ENCODE measurements around the gene KIAA0825. TPM values are rescaled to one million over a fixed set of nuclear protein-coding genes. Genes with fewer than 3 reads are reported as not detected.

KIAA0825 gene
- total and polyA plus RNA-seq, 2 experiments from 2014 or later = 1.7 to 1.8 TPM

- Histone ChIP-seq H3K9me2 (ENCODE audit: insufficient read depth) (no peaks in the 10 kb centered on the region), H3K27ac (ENCODE audit: low read depth) (no peak overlapping the region), H3K27me3 (ENCODE audit: insufficient read depth) (no peaks in the 10 kb centered on the region), H4K20me1 (replicated peaks; ENCODE audit: insufficient read depth) (no peaks in the 10 kb centered on the region), H3K36me3 (ENCODE audit: insufficient read depth) (no peaks in the 10 kb centered on the region), H3K4me1 (ENCODE audit: insufficient read depth) (no peaks in the 10 kb centered on the region), H3F3A (replicated peaks; ENCODE audit: low read depth) (no peaks in the 10 kb centered on the region), H3K79me2 (replicated peaks; ENCODE audit: insufficient read depth) (no peaks in the 10 kb centered on the region), H2AFZ (peak overlapping the region; percentile 15; the same call in 1 of the 2 replicates), H3K4me2 (no peak overlapping the region), H3K4me3 (no peak overlapping the region)
- no peak overlapping the region for H3K4me3 Mint-ChIP-seq
- H3K9me3 Mint-ChIP-seq = no peaks in the 10 kb centered on the region
- TF ChIP-seq JUNB (IDR thresholded peaks at IDR 0.05; ENCODE audit: unreplicated experiment) (no peak), CTCF (conservative IDR thresholded peaks at IDR 0.05; ENCODE audit: low read depth in 2 of 2) (no peak), REST (IDR thresholded peaks at IDR 0.05; ENCODE audit: unreplicated experiment) (no peak), STAT1 (IDR thresholded peaks at IDR 0.05; ENCODE audit: unreplicated experiment) (no peak), NANOG (IDR thresholded peaks at IDR 0.05; ENCODE audit: borderline replicate concordance) (no peak), ETS1 (IDR thresholded peaks at IDR 0.05) (no peak)
- no peak for DNase-seq (ENCODE audit: low spot score)
- no peaks in the 10 kb centered on the region for H3K27me3 Mint-ChIP-seq (ENCODE audit: insufficient read depth, low read depth, poor library complexity)
- no peaks in the 10 kb centered on the region for H3K4me1 Mint-ChIP-seq
- no peak overlapping the region for H3K27ac Mint-ChIP-seq
- no peak for ATAC-seq
- H3K36me3 Mint-ChIP-seq (ENCODE audit: low read depth) = no peaks in the 10 kb centered on the region
These were observed 118.6 kb downstream of the KIAA0825 start for GRCh38 chr5:94499806-94500205.

- Histone ChIP-seq H3K4me3 (no peak overlapping the region), H3K36me3 (ENCODE audit: insufficient read depth) (no peaks in the 10 kb centered on the region), H3K79me2 (replicated peaks; ENCODE audit: insufficient read depth) (no peaks in the 10 kb centered on the region), H3K27me3 (ENCODE audit: insufficient read depth) (no peaks in the 10 kb centered on the region), H3K4me1 (ENCODE audit: insufficient read depth) (no peaks in the 10 kb centered on the region), H3F3A (replicated peaks; ENCODE audit: low read depth) (no peaks in the 10 kb centered on the region), H3K9me2 (ENCODE audit: insufficient read depth) (no peaks in the 10 kb centered on the region), H4K20me1 (replicated peaks; ENCODE audit: insufficient read depth) (no peaks in the 10 kb centered on the region), H2AFZ (no peak overlapping the region), H3K4me2 (no peak overlapping the region), H3K27ac (ENCODE audit: low read depth) (no peak overlapping the region)
- Mint-ChIP-seq H3K4me3 (no peak overlapping the region), H3K27ac (no peak overlapping the region), H3K36me3 (ENCODE audit: low read depth) (no peaks in the 10 kb centered on the region), H3K4me1 (no peaks in the 10 kb centered on the region), H3K9me3 (no peaks in the 10 kb centered on the region), H3K27me3 (ENCODE audit: insufficient read depth, low read depth, poor library complexity) (no peaks in the 10 kb centered on the region)
- ATAC-seq (no peak), DNase-seq (ENCODE audit: low spot score) (no peak)
- no peak for TF ChIP-seq ZNF114 (CRISPR knock-in tag; IDR thresholded peaks at IDR 0.05)
- TF ChIP-seq EZH2phosphoT487 (IDR thresholded peaks at IDR 0.05; ENCODE audit: unreplicated experiment) = no peak
- no peak for TF ChIP-seq NANOG (IDR thresholded peaks at IDR 0.05; ENCODE audit: borderline replicate concordance)
- no peak for TF ChIP-seq EZH2 (IDR thresholded peaks at IDR 0.05; ENCODE audit: low read depth, unreplicated experiment)
- no peak for TF ChIP-seq REST (IDR thresholded peaks at IDR 0.05; ENCODE audit: unreplicated experiment)
- no peak for TF ChIP-seq CTCF (conservative IDR thresholded peaks at IDR 0.05; ENCODE audit: low read depth in 2 of 2)
- no peak for TF ChIP-seq JUNB (IDR thresholded peaks at IDR 0.05; ENCODE audit: unreplicated experiment)
- no peak for TF ChIP-seq ZNF331 (CRISPR knock-in tag; IDR thresholded peaks at IDR 0.05; ENCODE audit: low read depth)
- no peak for TF ChIP-seq ETS1 (IDR thresholded peaks at IDR 0.05)
These were observed 120.2 kb downstream of the KIAA0825 start for GRCh38 chr5:94498199-94498598.

Data from GM23338 (cell line).